ENCODE data around the gene CNOT4.

DNA sequence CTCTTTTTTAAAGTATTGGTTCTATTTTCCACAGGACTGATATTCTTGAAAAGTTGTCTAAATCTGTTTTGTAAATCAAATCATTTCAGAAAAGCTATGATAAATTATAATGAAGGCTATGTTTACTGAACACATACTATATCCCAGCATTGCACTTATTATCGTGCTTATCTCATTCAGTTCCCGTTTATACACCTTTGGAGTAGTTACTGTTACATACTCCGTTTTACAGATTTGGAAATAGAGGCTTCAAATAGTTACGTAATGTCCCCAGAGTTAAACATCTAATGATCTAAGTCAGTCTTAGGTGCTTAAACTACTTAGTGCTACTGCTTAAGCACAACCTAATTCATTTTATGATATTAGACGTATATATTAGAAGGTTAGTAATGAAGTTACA is 49.0 kb upstream of the CNOT4 start:
- TF ChIP-seq PHF8 (IDR thresholded peaks at IDR 0.05; ENCODE audit: borderline replicate concordance, low read depth): no peak
- TF ChIP-seq, protein P1, sequence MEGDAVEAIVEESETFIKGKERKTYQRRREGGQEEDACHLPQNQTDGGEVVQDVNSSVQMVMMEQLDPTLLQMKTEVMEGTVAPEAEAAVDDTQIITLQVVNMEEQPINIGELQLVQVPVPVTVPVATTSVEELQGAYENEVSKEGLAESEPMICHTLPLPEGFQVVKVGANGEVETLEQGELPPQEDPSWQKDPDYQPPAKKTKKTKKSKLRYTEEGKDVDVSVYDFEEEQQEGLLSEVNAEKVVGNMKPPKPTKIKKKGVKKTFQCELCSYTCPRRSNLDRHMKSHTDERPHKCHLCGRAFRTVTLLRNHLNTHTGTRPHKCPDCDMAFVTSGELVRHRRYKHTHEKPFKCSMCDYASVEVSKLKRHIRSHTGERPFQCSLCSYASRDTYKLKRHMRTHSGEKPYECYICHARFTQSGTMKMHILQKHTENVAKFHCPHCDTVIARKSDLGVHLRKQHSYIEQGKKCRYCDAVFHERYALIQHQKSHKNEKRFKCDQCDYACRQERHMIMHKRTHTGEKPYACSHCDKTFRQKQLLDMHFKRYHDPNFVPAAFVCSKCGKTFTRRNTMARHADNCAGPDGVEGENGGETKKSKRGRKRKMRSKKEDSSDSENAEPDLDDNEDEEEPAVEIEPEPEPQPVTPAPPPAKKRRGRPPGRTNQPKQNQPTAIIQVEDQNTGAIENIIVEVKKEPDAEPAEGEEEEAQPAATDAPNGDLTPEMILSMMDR (IDR thresholded peaks at IDR 0.05): no peak
- TF ChIP-seq, protein P2, sequence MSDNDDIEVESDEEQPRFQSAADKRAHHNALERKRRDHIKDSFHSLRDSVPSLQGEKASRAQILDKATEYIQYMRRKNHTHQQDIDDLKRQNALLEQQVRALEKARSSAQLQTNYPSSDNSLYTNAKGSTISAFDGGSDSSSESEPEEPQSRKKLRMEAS (IDR thresholded peaks at IDR 0.05): no peak
